Astrocyte (in vitro differentiated cells and primary cell): ENCODE data around the gene PLEKHM2.

ENCODE experiments used
- CTCF ChIP-seq: IDR thresholded peaks from 2 replicates; pipeline ENCODE4 v1.5.1; 2011; ENCODE audit warnings: low read depth, mild to moderate bottlenecking, inconsistent platforms, low read length, moderate library complexity; ENCODE audit not compliant: insufficient read depth
- EZH2 ChIP-seq: IDR thresholded peaks from 2 replicates; pipeline ENCODE4 v1.6.1; 2012; ENCODE audit warnings: mild to moderate bottlenecking, low read length, inconsistent platforms; ENCODE audit not compliant: insufficient read depth

GRCh38 chr1:15722836-15723532 lies 38.9 kb downstream of the PLEKHM2 start:
- TF ChIP-seq CTCF: no peak
- TF ChIP-seq EZH2: no peak
